ENCODE results near the gene ALDH18A1.

DNA sequence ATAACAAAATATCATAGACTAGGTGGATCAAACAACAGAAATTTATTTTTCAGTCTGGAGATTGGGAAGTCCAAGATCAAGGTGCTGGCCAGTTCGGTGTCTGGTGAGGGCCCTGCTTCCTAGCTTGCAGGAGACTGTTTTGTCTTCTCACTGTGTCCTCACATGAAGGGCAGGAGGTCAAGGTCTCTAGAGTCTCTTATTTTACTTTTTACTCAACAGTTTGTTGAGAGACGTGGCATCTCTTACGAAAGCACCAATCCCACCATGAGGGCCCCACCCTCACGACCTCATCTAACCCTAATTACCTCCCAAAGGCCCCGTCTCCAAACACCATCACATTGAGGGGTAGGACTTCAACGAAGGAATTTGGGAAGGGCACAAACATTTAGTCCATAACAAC is 54.1 kb downstream of the ALDH18A1 start:
- TF ChIP-seq, protein P1, sequence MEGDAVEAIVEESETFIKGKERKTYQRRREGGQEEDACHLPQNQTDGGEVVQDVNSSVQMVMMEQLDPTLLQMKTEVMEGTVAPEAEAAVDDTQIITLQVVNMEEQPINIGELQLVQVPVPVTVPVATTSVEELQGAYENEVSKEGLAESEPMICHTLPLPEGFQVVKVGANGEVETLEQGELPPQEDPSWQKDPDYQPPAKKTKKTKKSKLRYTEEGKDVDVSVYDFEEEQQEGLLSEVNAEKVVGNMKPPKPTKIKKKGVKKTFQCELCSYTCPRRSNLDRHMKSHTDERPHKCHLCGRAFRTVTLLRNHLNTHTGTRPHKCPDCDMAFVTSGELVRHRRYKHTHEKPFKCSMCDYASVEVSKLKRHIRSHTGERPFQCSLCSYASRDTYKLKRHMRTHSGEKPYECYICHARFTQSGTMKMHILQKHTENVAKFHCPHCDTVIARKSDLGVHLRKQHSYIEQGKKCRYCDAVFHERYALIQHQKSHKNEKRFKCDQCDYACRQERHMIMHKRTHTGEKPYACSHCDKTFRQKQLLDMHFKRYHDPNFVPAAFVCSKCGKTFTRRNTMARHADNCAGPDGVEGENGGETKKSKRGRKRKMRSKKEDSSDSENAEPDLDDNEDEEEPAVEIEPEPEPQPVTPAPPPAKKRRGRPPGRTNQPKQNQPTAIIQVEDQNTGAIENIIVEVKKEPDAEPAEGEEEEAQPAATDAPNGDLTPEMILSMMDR (optimal IDR thresholded peaks at IDR 0.05 in 1 of 3, IDR thresholded peaks at IDR 0.05 in 1 of 3, conservative IDR thresholded peaks at IDR 0.05 in 1 of 3; ENCODE audit: extremely low read depth in 1 of 3, insufficient read depth in 2 of 3, low read length in 3 of 3): no peak
- TF ChIP-seq EZH2 (IDR thresholded peaks at IDR 0.05; ENCODE audit: low read length): no peak
